CD4-positive, alpha-beta T cell treated with Interleukin-10 for 1 hour (primary cell): ENCODE results near the gene RNF126.
A peak's percentile ranks its signal among the peaks of the same experiment; 100 is the strongest.
"Not testable (repeated sequence)": the region's sequence is repeated elsewhere in the genome, so short reads cannot be mapped to it uniquely, and the experiment has no call there.

Experiments used
- DNase-seq: peaks from one replicate; pipeline ENCODE4 v3.0.0-alpha.2; 2020

RNF126 gene

DNA sequence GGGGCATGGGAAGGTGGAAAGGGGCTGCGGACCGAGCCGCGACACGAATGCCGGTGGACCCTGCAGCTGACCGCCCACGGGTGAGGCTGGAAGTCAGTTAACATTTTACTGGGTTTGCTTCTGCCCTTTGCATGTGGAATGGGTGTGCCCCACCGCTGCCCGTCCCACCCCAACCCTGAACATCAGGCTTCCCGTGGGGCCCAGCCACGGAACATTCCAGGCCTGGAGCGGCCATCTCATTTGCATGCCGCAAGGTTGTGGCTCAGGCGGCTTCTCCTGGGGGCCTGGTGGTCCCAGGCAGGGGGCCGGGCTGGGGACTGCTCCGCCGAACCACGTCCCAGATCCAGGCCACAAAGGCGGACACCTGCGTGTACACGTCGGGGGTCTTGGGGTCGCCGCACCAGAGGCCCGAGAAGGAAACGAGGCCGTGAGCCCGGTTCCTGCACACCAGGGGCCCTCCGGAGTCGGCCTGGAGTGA lies 22.5 kb upstream of the RNF126 start:
- no peak for DNase-seq

DNA sequence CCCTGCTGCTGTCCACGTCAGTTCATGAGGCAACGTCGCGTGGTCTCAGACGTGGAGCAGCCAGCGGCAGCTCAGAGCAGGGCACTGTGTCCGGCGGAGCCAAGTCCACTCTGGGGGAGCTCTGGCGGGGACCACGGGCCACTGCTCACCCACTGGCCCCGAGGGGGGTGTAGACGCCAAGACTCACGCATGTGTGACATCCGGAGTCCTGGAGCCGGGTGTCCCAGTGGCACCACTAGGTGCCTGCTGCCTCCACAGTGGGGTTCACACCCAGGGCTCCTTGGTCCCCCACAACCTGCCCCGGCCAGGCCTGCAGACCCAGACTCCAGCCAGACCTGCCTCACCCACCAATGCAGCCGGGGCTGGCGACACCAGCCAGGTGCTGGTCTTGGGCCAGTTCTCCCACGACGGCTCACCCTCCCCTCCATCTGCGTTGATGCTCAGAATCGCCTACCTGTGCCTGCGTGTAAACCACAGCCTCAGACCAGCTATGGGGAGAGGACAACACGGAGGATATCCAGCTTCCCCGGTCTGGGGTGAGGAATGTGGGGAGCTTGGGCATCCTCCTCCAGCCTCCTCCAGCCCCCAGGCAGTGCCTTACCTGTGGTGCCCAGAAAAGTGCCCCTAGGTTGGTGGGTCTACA lies 19.8 kb upstream of the RNF126 start:
- no peak for DNase-seq

- no peak for DNase-seq
These were observed 18.3 kb upstream of the RNF126 start for GRCh38 chr19:681029-682019.

DNA sequence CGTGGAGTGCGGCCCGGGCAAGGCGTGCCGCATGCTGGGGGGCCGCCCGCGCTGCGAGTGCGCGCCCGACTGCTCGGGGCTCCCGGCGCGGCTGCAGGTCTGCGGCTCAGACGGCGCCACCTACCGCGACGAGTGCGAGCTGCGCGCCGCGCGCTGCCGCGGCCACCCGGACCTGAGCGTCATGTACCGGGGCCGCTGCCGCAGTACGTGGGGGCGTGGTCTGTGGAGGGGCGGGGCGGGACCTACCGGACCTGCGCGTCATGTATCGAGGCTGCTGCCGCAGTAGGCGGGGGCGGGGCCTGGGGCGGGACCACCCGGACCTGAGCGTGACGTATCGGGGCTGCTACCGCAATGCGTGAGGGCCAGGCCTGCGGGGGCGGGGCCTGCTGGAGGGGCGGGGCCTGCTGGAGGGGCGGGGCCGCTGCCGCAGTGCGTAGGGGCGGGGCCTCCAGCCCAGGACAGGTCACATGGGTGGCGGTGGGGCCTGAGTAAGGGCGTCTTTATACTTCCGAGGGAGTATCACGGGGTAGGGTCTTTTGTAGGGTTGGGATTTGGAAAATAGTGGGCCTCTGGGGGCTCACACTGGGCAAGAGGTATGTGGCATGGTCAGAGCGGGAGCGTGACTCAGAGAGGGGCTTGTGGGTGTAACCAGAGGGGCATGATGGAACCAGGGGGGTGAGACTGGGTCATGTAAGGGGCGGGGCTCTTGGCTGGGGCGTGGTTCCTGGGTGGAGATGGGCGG lies 17.4 kb upstream of the RNF126 start:
- peak; percentile 100 for DNase-seq

DNA sequence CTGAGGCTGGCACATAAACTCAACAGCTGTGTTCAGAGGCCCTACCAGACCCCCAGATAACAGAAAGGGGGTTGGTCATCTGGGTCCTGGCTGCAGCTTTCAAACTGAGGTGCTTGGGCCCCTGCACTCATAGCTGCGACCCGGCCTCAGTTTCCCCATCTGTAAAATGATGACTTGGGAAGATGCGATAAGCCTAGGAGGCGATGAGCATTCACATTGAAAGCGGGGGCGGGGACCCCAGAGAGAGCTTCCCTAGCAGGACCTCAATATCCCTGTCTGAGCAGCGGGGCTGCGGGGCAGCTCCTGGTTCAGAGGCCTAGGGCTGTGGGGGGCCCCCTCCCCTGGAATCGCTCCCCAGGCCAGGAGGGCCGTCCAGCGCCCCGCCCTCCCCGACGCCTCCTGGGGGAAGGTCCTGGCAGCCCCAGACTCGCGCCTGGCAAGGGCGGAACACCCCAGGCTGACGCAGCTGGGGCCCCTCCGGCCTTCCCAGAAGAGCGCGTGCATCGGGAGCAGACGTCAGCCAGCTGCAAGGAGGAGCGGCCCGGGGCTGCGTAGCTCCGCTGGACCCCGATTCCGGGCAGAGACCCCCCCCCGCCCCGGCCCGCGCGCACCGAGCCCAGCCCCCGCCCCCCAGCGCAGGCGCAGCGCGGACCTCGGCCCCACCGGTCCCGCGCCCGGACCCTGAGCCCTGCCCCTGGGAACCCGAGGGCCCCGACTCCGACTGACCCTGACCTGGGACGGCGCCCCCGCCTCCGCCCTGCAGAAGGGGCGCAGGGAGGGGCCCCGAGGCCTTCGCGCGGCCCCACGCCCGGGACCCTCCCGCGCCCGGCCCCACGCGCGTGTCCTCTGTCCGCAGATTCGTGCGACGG lies 16.6 kb upstream of the RNF126 start:
- peak; percentile 41 for DNase-seq

GRCh38 chr19:678791-679388 lies 15.9 kb upstream of the RNF126 start:
- DNase-seq: no peak

- no peak for DNase-seq
These were observed 14.8 kb upstream of the RNF126 start for GRCh38 chr19:677601-678436.

- DNase-seq: no peak
These were observed 14.2 kb upstream of the RNF126 start for GRCh38 chr19:677201-677600.

- DNase-seq: no peak
These were observed 13.5 kb upstream of the RNF126 start, which contains the start of gene FSTL3 for GRCh38 chr19:676339-677105. TSS of gene FSTL3 (plus strand) at chr19:676392. CDS start at chr19:676424, 32 bp downstream.

DNA sequence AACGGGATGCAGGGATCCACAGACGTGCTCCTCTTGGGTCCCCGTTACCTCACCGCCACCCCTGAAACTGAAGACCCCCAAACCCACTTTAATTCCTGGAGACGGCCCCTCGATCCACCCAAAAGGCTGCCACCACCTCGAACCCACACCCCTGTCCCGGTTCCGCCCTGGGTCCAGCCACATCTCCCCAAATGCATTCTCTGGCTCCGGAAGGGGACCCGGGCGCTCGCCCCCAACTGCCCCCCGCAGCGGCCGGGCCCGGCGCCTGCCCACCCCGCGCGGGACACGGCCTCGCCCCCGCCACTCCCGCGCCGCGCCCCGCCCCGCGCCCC lies 13.0 kb upstream of the RNF126 start:
- DNase-seq: no peak

DNA sequence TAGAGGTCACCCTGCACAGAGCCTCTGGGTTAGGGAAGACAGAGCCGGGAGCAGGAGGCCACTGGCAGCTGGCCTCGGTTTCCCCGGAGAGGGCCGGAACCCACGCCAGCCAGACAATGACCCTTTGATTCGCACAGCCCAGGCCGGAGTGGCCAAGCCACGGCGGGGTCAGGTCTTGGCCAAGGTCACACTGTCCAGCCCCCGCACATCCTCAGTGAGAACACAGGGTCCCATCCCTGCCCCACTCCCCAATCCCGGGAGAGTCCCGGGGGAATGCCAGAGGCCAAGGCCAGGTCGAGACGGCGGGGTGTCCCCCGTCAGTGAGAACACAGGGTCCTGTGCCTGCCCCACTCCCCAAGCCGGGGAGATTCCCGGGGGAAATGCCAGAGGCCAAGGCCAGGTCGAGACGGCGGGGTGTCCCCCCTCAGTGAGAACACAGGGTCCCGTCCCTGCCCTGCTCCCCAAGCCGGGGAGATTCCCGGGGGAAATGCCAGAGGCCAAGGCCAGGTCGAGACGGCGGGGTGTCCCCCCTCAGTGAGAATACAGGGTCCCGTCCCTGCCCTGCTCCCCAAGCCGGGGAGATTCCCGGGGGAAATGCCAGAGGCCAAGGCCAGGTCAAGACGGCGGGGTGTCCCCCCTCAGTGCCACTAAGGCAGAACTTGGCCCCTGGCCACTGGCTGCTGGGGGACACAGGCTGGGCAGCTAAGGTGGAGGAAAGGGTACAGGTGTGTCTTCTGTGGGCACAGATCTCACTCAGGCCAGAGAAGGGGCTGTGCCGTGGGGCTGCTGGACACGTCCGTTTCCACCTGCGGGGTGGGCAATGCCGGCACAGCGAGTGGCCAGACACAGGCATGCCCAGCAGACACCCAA lies 11.5 kb upstream of the RNF126 start:
- no peak for DNase-seq

- DNase-seq: no peak
These were observed 7.6 kb upstream of the RNF126 start for GRCh38 chr19:670609-671075.

DNA sequence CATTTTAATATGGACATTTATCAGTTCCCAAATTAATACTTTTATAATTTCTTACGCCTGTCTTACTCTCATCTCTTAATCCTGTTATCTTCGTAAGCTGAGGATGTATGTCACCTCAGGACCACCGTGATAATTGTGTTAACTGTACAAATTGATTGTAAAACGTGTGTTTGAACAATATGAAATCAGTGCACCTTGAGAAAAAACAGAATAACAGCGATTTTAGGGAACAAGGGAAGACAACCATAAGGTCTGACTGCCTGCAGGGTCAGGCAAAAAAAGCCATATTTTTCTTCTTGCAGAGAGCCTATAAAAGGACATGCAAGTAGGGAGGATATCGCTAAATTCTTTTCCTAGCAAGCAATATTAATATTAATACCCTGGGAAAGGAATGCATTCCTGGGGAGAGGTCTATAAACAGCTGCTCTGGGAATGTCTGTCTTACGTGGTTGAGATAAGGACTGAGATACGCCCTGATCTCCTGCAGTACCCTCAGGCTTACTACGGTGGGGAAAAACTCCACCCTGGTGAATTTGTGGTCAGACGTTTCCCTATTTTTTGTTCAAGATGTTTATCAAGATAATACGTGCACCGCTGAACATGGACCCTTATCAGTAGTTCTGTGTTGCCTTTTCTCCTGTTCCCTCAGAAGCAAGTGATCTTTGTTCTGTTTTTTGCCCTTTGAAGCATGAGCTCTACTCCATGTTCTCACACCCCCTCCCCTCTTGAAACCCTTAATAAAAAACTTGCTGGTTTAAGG lies 5.8 kb upstream of the RNF126 start:
- not testable (repeated sequence) for DNase-seq

GRCh38 chr19:666985-667573 lies 4.1 kb upstream of the RNF126 start:
- not testable (repeated sequence) for DNase-seq

- peak; percentile 88 for DNase-seq
These were observed 2.0 kb upstream of the RNF126 start for GRCh38 chr19:664913-665443.

GRCh38 chr19:663682-664117 lies 686 bp upstream of the RNF126 start:
- no peak for DNase-seq

DNA sequence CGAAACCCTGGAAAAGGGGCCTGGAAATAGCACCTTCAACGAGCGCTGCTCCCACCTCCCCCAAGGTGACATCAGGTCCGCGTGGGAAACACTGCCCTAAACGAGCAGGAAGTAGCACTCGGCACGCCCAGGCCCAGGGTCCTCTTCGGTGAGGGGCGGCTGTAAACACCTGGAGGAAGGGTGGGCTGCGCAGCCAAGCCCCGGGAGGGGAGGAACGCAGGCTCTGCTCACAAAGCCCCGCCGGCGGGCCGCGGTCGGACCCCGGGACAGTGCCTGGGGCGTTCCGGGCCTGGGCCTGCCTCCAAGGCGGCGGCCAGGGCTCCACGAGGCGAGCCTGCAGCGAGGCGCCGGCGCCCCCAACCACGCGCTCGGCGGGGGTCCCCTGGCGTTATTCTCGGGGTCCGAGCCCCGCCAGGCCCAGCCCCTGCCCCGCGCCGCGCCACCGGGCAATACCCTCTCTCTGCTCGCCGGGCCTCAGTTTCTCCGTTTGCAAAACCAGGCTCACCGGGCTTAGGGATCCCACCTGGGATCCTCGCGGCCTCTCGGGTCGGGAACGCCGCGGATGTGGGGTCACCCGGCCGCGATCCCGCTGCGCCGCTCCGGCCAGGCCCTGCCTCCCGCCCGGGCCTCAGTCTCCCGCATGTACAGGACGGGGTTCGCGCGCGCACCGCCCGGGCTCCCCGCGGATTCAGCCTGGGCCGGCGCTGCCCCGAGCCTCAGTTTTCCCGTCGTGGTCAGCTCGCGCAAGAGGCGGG lies 630 bp downstream of the RNF126 start:
- DNase-seq: peak; percentile 78
